RWPE2 (cell line): ENCODE data around the gene LIN37.
"Not testable (repeated sequence)": the region's sequence is repeated elsewhere in the genome, so short reads cannot be mapped to it uniquely, and the experiment has no call there.

Experiments
- ATAC-seq: fragments of 200-7000 bp; cut with Tn5 transposase; 3 replicates; pipeline ENCODE4 v1.9.1; 2021; ENCODE audit warnings: low read depth
- DNase-seq: peaks from one replicate; pipeline ENCODE4 v3.0.0-alpha.2; 2020; ENCODE audit warnings: low spot score
- H3K27ac ChIP-seq: fragments of 450-650 bp; 2 replicates; pipeline ENCODE4 v1.5.1; 2017; ENCODE audit warnings: mild to moderate bottlenecking; ENCODE audit not compliant: poor library complexity, severe bottlenecking
- H3K27me3 ChIP-seq: fragments of 250-450 bp; sonication (Bioruptor Pico); 2 replicates; pipeline ENCODE4 v1.5.1; 2021; ENCODE audit warnings: mild to moderate bottlenecking, moderate library complexity; ENCODE audit not compliant: insufficient read depth, poor library complexity, severe bottlenecking
- H3K36me3 ChIP-seq: fragments of 250-450 bp; sonication (Bioruptor Pico); 2 replicates; pipeline ENCODE4 v1.5.1; 2020; ENCODE audit warnings: low read depth, mild to moderate bottlenecking, moderate library complexity
- H3K4me1 ChIP-seq: fragments of 250-450 bp; sonication (Bioruptor Pico); 2 replicates; pipeline ENCODE4 v1.5.1; 2021; ENCODE audit warnings: mild to moderate bottlenecking, moderate library complexity; ENCODE audit not compliant: insufficient read depth, poor library complexity, severe bottlenecking
- H3K4me3 ChIP-seq: fragments of 250-450 bp; sonication (Bioruptor Pico); 2 replicates; pipeline ENCODE4 v1.5.1; 2021; ENCODE audit warnings: mild to moderate bottlenecking, moderate library complexity; ENCODE audit not compliant: severe bottlenecking
- H3K9me3 ChIP-seq: fragments of 250-450 bp; sonication (Bioruptor Pico); 2 replicates; pipeline ENCODE4 v1.5.1; 2021; ENCODE audit warnings: mild to moderate bottlenecking, moderate library complexity; ENCODE audit not compliant: severe bottlenecking
- TF ChIP-seq, protein P1 (sequence below): fragments of 450-650 bp; IDR thresholded peaks from one replicate; pipeline ENCODE4 v1.5.1; 2017; ENCODE audit warnings: mild to moderate bottlenecking, moderate library complexity; ENCODE audit not compliant: poor library complexity, severe bottlenecking

The LIN37 gene

DNA sequence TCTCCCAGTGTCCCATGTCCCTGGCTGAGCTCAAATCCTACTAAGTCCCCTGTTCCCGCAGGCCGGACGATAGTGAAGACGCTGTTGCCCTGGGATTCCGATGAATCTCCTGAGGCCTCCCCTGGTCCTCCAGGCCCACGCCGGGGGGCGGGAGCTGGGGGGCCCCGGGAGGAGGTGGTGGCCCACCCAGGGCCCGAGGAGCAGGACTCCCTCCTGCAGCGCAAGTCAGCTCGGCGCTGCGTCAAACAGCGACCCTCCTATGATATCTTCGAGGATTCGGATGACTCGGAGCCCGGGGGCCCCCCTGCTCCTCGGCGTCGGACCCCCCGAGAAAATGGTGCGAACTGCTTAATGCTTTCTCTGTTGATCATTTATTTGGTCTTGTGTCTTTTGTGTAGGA, 24.7 kb upstream of the LIN37 start:
- Histone ChIP-seq H3K4me3 (no peak overlapping the region), H3K36me3 (peaks cover 79% of the 10 kb centered on the region), H3K9me3 (no peaks in the 10 kb centered on the region), H3K27me3 (no peaks in the 10 kb centered on the region), H3K4me1 (no peaks in the 10 kb centered on the region), H3K27ac (no peak overlapping the region)
- ATAC-seq: no peak
- DNase-seq: no peak
- TF ChIP-seq, protein P1, sequence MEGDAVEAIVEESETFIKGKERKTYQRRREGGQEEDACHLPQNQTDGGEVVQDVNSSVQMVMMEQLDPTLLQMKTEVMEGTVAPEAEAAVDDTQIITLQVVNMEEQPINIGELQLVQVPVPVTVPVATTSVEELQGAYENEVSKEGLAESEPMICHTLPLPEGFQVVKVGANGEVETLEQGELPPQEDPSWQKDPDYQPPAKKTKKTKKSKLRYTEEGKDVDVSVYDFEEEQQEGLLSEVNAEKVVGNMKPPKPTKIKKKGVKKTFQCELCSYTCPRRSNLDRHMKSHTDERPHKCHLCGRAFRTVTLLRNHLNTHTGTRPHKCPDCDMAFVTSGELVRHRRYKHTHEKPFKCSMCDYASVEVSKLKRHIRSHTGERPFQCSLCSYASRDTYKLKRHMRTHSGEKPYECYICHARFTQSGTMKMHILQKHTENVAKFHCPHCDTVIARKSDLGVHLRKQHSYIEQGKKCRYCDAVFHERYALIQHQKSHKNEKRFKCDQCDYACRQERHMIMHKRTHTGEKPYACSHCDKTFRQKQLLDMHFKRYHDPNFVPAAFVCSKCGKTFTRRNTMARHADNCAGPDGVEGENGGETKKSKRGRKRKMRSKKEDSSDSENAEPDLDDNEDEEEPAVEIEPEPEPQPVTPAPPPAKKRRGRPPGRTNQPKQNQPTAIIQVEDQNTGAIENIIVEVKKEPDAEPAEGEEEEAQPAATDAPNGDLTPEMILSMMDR: no peak

DNA sequence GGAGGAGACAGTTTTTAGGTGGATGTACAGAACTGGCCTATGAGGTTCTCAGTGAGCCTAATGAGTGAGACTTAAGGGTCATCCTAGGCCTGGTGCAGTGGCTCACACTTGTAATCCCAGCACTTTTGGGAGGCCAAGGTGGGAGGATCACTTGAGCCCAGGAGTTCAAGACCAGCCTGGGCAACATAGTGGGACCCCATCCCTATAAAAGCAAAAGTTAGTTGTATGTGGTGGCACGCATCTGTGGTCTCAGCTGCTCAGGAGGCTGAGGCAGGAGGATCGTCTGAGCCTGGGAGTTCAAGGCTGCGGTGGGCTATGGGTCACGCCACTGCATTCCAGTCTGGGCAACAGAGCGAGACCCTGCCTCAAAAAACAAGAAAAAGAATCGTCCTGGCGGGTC, 24.2 kb upstream of the LIN37 start:
- H3K4me1 ChIP-seq, H3K27ac ChIP-seq, DNase-seq, H3K4me3 ChIP-seq, ATAC-seq, H3K27me3 ChIP-seq, H3K9me3 ChIP-seq: not testable (repeated sequence)
- peaks cover 83% of the 10 kb centered on the region for H3K36me3 ChIP-seq

DNA sequence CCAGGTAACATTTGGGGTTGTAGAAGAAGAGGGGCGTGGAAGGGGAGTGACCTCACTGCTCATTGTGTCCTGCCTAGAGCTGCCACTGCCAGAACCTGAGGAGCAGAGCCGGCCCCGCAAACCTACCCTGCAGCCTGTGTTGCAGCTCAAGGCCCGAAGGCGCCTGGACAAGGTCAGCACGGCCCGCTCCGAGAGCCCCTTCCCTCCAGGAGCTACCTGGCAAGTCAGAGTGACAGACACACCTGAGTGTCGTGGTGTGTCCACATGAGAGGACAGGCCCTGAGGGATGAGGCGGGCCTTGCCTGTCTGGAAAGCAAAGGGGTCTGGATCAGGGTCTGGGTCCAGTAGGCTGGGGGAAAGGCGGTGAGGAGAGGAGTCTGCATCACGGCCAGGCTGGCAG, 23.8 kb upstream of the LIN37 start:
- Histone ChIP-seq H3K36me3 (peaks cover 84% of the 10 kb centered on the region), H3K27me3 (no peaks in the 10 kb centered on the region), H3K4me3 (no peak overlapping the region), H3K9me3 (no peaks in the 10 kb centered on the region), H3K27ac (no peak overlapping the region), H3K4me1 (no peaks in the 10 kb centered on the region)
- ATAC-seq: no peak
- DNase-seq: no peak
- TF ChIP-seq, protein P1: no peak

DNA sequence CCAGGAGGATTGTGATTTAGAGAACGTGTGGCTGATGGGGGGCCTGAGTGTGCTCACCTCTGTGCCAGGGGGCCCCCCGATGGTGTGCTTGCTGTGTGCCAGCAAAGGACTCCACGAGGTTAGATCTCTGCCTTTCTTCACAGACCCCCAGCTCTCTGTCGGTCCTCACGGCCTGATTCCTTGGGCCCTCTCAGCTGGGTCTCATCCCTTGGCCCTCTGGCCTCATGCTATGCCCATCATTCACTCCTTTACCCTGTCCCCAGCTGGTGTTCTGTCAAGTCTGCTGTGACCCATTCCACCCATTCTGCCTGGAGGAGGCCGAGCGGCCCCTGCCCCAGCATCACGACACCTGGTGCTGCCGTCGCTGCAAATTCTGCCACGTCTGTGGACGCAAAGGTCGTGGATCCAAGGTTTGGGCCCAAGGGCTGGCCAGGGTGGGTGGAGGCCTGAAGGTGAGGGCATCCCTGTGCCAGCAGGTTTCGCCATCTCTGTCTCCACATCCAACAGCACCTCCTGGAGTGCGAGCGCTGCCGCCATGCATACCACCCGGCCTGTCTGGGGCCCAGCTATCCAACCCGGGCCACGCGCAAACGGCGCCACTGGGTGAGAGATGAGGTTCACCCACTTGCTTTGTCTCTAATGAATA, 23.0 kb upstream of the LIN37 start:
- H3K27me3 ChIP-seq: no peaks in the 10 kb centered on the region
- H3K4me3 ChIP-seq: no peak overlapping the region
- ATAC-seq: no peak
- DNase-seq: peak; percentile 62
- TF ChIP-seq, protein P1: no peak
- H3K9me3 ChIP-seq: no peaks in the 10 kb centered on the region
- no peaks in the 10 kb centered on the region for H3K4me1 ChIP-seq
- peaks cover 85% of the 10 kb centered on the region for H3K36me3 ChIP-seq
- H3K27ac ChIP-seq: no peak overlapping the region

- Histone ChIP-seq H3K27ac (no peak overlapping the region), H3K36me3 (peaks cover 96% of the 10 kb centered on the region), H3K4me3 (no peak overlapping the region), H3K4me1 (no peaks in the 10 kb centered on the region), H3K27me3 (no peaks in the 10 kb centered on the region), H3K9me3 (no peaks in the 10 kb centered on the region)
- DNase-seq: no peak
- TF ChIP-seq, protein P1: no peak
- no peak for ATAC-seq
Measured at GRCh38 chr19:35727053-35727955, 21.1 kb upstream of the LIN37 start.
